ENCODE results near the gene PCED1B.

The PCED1B gene

GRCh38 chr12:47236109-47236714 lies 156.8 kb downstream of the PCED1B start:
- H3K36me3 Mint-ChIP-seq (ENCODE audit: low read depth) = peaks cover 10% of the 10 kb centered on the region
- no peak overlapping the region for H3K27ac Mint-ChIP-seq
- TF ChIP-seq, protein P1, sequence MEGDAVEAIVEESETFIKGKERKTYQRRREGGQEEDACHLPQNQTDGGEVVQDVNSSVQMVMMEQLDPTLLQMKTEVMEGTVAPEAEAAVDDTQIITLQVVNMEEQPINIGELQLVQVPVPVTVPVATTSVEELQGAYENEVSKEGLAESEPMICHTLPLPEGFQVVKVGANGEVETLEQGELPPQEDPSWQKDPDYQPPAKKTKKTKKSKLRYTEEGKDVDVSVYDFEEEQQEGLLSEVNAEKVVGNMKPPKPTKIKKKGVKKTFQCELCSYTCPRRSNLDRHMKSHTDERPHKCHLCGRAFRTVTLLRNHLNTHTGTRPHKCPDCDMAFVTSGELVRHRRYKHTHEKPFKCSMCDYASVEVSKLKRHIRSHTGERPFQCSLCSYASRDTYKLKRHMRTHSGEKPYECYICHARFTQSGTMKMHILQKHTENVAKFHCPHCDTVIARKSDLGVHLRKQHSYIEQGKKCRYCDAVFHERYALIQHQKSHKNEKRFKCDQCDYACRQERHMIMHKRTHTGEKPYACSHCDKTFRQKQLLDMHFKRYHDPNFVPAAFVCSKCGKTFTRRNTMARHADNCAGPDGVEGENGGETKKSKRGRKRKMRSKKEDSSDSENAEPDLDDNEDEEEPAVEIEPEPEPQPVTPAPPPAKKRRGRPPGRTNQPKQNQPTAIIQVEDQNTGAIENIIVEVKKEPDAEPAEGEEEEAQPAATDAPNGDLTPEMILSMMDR (IDR thresholded peaks at IDR 0.05) = no peak
- H3K9me3 Mint-ChIP-seq = peaks cover 8% of the 10 kb centered on the region
- H3K4me1 Mint-ChIP-seq = peaks cover 17% of the 10 kb centered on the region
- no peak for DNase-seq
- no peak overlapping the region for H3K4me3 Mint-ChIP-seq
- H3K27me3 Mint-ChIP-seq (ENCODE audit: low read depth, poor library complexity) = no peaks in the 10 kb centered on the region

DNA sequence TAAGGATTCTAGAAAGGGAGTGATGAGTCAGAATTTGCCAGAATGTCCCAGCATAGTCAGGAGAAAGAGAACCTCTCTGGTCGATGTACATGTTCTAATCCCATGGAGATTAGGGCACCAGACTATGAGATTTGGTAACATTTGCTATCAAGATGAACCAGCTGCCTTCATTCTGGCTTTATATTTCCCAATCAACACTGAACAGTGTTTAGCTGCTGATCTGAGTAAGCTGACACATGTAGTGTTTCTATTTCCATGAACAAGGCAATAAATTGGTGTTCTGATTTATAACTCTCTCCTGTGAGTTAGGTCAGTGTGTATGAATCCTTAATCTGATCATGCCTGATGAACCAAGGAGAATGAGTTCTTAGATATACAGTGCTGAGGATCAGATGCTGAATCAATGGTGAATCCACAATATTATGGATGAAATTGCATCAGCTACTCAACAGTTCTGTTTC lies 158.4 kb downstream of the PCED1B start:
- peaks cover 10% of the 10 kb centered on the region for H3K36me3 Mint-ChIP-seq (ENCODE audit: low read depth)
- peaks cover 8% of the 10 kb centered on the region for H3K9me3 Mint-ChIP-seq
- no peak for DNase-seq
- H3K27ac Mint-ChIP-seq = no peak overlapping the region
- H3K4me3 Mint-ChIP-seq = no peak overlapping the region
- TF ChIP-seq, protein P1 (IDR thresholded peaks at IDR 0.05) = no peak
- peaks cover 8% of the 10 kb centered on the region for H3K4me1 Mint-ChIP-seq
- H3K27me3 Mint-ChIP-seq (ENCODE audit: low read depth, poor library complexity) = no peaks in the 10 kb centered on the region

- peaks cover 10% of the 10 kb centered on the region for H3K36me3 Mint-ChIP-seq (ENCODE audit: low read depth)
- H3K27me3 Mint-ChIP-seq (ENCODE audit: low read depth, poor library complexity) = no peaks in the 10 kb centered on the region
- peaks cover 8% of the 10 kb centered on the region for H3K4me1 Mint-ChIP-seq
- DNase-seq = no peak
- TF ChIP-seq, protein P1 (IDR thresholded peaks at IDR 0.05) = no peak
- H3K27ac Mint-ChIP-seq = peak overlapping the region; percentile 52
- no peak overlapping the region for H3K4me3 Mint-ChIP-seq
- H3K9me3 Mint-ChIP-seq = peaks cover 8% of the 10 kb centered on the region
Observed at GRCh38 chr12:47238669-47239114, 159.3 kb downstream of the PCED1B start.

GRCh38 chr12:47242426-47242825 lies 163.0 kb downstream of the PCED1B start:
- Mint-ChIP-seq H3K4me1 (peaks cover 7% of the 10 kb centered on the region), H3K36me3 (ENCODE audit: low read depth) (no peaks in the 10 kb centered on the region), H3K27me3 (ENCODE audit: low read depth, poor library complexity) (no peaks in the 10 kb centered on the region), H3K27ac (no peak overlapping the region), H3K4me3 (no peak overlapping the region), H3K9me3 (no peaks in the 10 kb centered on the region)
- TF ChIP-seq, protein P1 (IDR thresholded peaks at IDR 0.05) = no peak
- no peak for DNase-seq

GRCh38 chr12:47244835-47245234 lies 165.4 kb downstream of the PCED1B start:
- TF ChIP-seq, protein P1 (IDR thresholded peaks at IDR 0.05) = no peak

GRCh38 chr12:47245623-47246022 lies 166.2 kb downstream of the PCED1B start:
- Mint-ChIP-seq H3K27me3 (ENCODE audit: low read depth, poor library complexity) (peaks cover 3% of the 10 kb centered on the region), H3K4me1 (peaks cover 18% of the 10 kb centered on the region), H3K9me3 (peaks cover 5% of the 10 kb centered on the region), H3K4me3 (no peak overlapping the region), H3K36me3 (ENCODE audit: low read depth) (peaks cover 5% of the 10 kb centered on the region), H3K27ac (no peak overlapping the region)
- no peak for DNase-seq
- TF ChIP-seq, protein P1 (IDR thresholded peaks at IDR 0.05) = no peak

More at GRCh38 chr12:47244835-47245234, 165.4 kb downstream of the PCED1B start:
- peaks cover 18% of the 10 kb centered on the region for H3K4me1 Mint-ChIP-seq
- H3K9me3 Mint-ChIP-seq = no peaks in the 10 kb centered on the region
- no peak overlapping the region for H3K4me3 Mint-ChIP-seq
- no peaks in the 10 kb centered on the region for H3K36me3 Mint-ChIP-seq (ENCODE audit: low read depth)
- peaks cover 3% of the 10 kb centered on the region for H3K27me3 Mint-ChIP-seq (ENCODE audit: low read depth, poor library complexity)
- H3K27ac Mint-ChIP-seq = no peak overlapping the region
- DNase-seq = no peak

All from nephron progenitor cell (in vitro differentiated cells).